HepG2 (cell line): Measurements from ENCODE around the gene SSX2IP. TPM values are rescaled to one million over a fixed set of nuclear protein-coding genes. Genes with fewer than 3 reads are reported as not detected.

ENCODE experiments used
- AKAP8 ChIP-seq: sonication (generic); formaldehyde crosslinking; IDR thresholded peaks from 2 replicates; pipeline ENCODE4 v1.5.1; 2020; ENCODE audit warnings: mild to moderate bottlenecking, missing genetic modification reagents
- HNF4A ChIP-seq: sonication (generic); formaldehyde crosslinking; IDR thresholded peaks from 2 replicates; pipeline ENCODE4 v1.4.0; 2020; ENCODE audit warnings: missing genetic modification reagents
- KDM3A ChIP-seq: IDR thresholded peaks from 2 replicates; pipeline ENCODE4 v1.6.1; 2018; ENCODE audit warnings: low read depth, missing compliant biosample characterization
- KMT2B ChIP-seq: IDR thresholded peaks from 2 replicates; pipeline ENCODE4 v1.6.1; 2016; ENCODE audit warnings: missing genetic modification reagents, missing compliant biosample characterization
- MAFK ChIP-seq, 2 experiments: IDR thresholded peaks in 1 of 2; conservative IDR thresholded peaks in 1 of 2; 2 replicates each; pipeline ENCODE4 v1.6.1; 2011; ENCODE audit warnings: improper control_type of control experiment in 2 of 2, low read length in 2 of 2
- NCOA2 ChIP-seq: sonication (generic); formaldehyde crosslinking; IDR thresholded peaks from 2 replicates; pipeline ENCODE4 v1.8.0; 2022; ENCODE audit warnings: inconsistent platforms
- PRPF4 ChIP-seq: fragments of 200-400 bp; formaldehyde crosslinking; IDR thresholded peaks from 2 replicates; pipeline ENCODE4 v1.6.1; 2016; ENCODE audit warnings: low read length, low read depth; ENCODE audit not compliant: poor library complexity, severe bottlenecking
- PTBP1 ChIP-seq: fragments of 200-400 bp; formaldehyde crosslinking; IDR thresholded peaks from 2 replicates; pipeline ENCODE4 v1.6.1; 2018; ENCODE audit warnings: low read length, low read depth; ENCODE audit not compliant: poor library complexity, severe bottlenecking
- RFX3 ChIP-seq: IDR thresholded peaks from 2 replicates; pipeline ENCODE4 v1.6.1; 2016; ENCODE audit warnings: missing biosample characterization, missing genetic modification reagents
- SAFB2 ChIP-seq: sonication (generic); formaldehyde crosslinking; IDR thresholded peaks from 2 replicates; pipeline ENCODE4 v1.5.1; 2020; ENCODE audit warnings: missing genetic modification reagents, low read depth, mild to moderate bottlenecking, borderline replicate concordance
- ZFAT ChIP-seq: sonication (generic); formaldehyde crosslinking; conservative IDR thresholded peaks from 2 replicates; pipeline ENCODE4 v1.8.1; 2023; ENCODE audit warnings: missing genetic modification reagents, inconsistent platforms
- ZFP62 ChIP-seq: sonication (generic); formaldehyde crosslinking; IDR thresholded peaks from 2 replicates; pipeline ENCODE4 v1.4.0; 2020; ENCODE audit warnings: missing genetic modification reagents
- ZNF432 ChIP-seq: sonication (generic); formaldehyde crosslinking; IDR thresholded peaks from 2 replicates; pipeline ENCODE4 v1.5.0; 2020; ENCODE audit warnings: missing genetic modification reagents, mild to moderate bottlenecking, borderline replicate concordance
- ZNF598 ChIP-seq: sonication (generic); formaldehyde crosslinking; IDR thresholded peaks from 2 replicates; pipeline ENCODE4 v1.5.1; 2020; ENCODE audit warnings: mild to moderate bottlenecking, missing genetic modification reagents, borderline replicate concordance
- polyA plus RNA-seq, 8 experiments: library from polyadenylated mRNA; depleted of rRNA in 3 of 8; stranded (reverse) in 7 of 8; unstranded in 1 of 8; fragments of >200 nt; fragmentation: Illumina TruSeq in 4 of 8; extraction: Trizol in 4 of 8; gene quantifications; 2 replicates each; pipeline versions ENCODE4 v1.2.1 to v1.2.3, GENCODE V29; 2011 to 2016; ENCODE audit warnings: low read depth in 4 of 8, missing spikeins in 1 of 8, mixed read lengths in 1 of 8; ENCODE audit not compliant: insufficient read depth in 1 of 8
- total RNA-seq, 5 experiments: library from RNA; depleted of rRNA; stranded (reverse); fragments of >200 nt; fragmentation: Illumina TruSeq; extraction: Trizol; gene quantifications; 2 replicates each; pipeline ENCODE4 v1.2.3, GENCODE V29; 2016; ENCODE audit warnings: low read depth in 1 of 5
- TF ChIP-seq, protein P1 (sequence below): sonication (generic); formaldehyde crosslinking; IDR thresholded peaks from 2 replicates; pipeline ENCODE4 v1.4.0; 2020; ENCODE audit warnings: missing genetic modification reagents
- TF ChIP-seq, protein P2 (sequence below): sonication (generic); formaldehyde crosslinking; IDR thresholded peaks from 2 replicates; pipeline ENCODE4 v1.5.0; 2020; ENCODE audit warnings: mild to moderate bottlenecking, missing genetic modification reagents, borderline replicate concordance
- TF ChIP-seq, protein P3 (sequence below): sonication (generic); formaldehyde crosslinking; IDR thresholded peaks from 2 replicates; pipeline ENCODE4 v1.4.0; 2020; ENCODE audit warnings: missing genetic modification reagents
- TF ChIP-seq, protein P4 (sequence below): sonication (generic); formaldehyde crosslinking; IDR thresholded peaks from 2 replicates; pipeline ENCODE4 v1.4.0; 2020; ENCODE audit warnings: missing genetic modification reagents
- TF ChIP-seq, protein P5 (sequence below): sonication (generic); formaldehyde crosslinking; IDR thresholded peaks from 2 replicates; pipeline ENCODE4 v1.5.0; 2020; ENCODE audit warnings: missing genetic modification reagents

Gene SSX2IP
- total and polyA plus RNA-seq, 2 of the 13 experiments (the other 11 are each of a cell fraction or from before 2014, with no cell fraction given) = 2.7 to 23.7 TPM

DNA sequence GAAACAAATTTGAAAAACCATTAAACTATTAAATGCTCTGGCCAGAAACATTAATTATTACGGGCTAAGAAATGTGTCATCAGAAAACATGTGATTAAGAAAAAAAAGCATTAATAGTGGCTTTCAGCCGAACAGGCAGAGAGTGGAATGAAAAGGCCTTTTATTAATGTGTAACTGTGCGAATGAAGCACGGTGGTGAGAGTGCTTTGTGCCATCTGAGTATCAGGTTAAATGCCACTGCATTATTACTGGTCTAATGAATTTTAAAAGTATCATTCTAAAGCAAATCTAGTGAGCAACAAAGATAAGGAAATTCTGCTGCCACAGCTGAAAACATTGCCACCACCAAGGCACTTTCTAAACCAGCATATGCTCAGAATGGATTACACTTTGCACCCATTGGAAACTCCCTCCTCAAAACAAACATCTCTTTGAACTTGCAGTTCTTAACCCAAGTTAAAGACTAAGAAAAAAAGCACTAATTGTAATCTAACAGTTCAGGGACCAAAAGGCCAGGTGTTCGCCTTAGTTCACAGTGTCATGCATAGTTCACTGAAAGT is 30.0 kb upstream of the SSX2IP start (continued):
- TF ChIP-seq, protein P1, sequence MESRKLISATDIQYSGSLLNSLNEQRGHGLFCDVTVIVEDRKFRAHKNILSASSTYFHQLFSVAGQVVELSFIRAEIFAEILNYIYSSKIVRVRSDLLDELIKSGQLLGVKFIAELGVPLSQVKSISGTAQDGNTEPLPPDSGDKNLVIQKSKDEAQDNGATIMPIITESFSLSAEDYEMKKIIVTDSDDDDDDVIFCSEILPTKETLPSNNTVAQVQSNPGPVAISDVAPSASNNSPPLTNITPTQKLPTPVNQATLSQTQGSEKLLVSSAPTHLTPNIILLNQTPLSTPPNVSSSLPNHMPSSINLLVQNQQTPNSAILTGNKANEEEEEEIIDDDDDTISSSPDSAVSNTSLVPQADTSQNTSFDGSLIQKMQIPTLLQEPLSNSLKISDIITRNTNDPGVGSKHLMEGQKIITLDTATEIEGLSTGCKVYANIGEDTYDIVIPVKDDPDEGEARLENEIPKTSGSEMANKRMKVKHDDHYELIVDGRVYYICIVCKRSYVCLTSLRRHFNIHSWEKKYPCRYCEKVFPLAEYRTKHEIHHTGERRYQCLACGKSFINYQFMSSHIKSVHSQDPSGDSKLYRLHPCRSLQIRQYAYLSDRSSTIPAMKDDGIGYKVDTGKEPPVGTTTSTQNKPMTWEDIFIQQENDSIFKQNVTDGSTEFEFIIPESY (CRISPR knock-in tag) = no peak
- TF ChIP-seq RFX3 (CRISPR knock-in tag) = no peak
- TF ChIP-seq AKAP8 (CRISPR knock-in tag) = no peak
- no peak for TF ChIP-seq ZNF598 (CRISPR knock-in tag)
- TF ChIP-seq, protein P2, sequence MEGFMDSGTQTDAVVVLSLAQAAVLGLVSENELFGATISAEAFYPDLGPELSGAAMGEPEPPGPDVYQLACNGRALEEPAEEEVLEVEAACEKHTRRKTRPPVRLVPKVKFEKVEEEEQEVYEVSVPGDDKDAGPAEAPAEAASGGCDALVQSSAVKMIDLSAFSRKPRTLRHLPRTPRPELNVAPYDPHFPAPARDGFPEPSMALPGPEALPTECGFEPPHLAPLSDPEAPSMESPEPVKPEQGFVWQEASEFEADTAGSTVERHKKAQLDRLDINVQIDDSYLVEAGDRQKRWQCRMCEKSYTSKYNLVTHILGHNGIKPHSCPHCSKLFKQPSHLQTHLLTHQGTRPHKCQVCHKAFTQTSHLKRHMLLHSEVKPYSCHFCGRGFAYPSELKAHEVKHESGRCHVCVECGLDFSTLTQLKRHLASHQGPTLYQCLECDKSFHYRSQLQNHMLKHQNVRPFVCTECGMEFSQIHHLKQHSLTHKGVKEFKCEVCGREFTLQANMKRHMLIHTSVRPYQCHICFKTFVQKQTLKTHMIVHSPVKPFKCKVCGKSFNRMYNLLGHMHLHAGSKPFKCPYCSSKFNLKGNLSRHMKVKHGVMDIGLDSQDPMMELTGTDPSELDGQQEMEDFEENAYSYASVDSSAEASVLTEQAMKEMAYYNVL (CRISPR knock-in tag) = 0 out of 2 replicates have a peak, but pooled peaks have one; percentile 44
- TF ChIP-seq PTBP1 = no peak
- TF ChIP-seq, protein P3, sequence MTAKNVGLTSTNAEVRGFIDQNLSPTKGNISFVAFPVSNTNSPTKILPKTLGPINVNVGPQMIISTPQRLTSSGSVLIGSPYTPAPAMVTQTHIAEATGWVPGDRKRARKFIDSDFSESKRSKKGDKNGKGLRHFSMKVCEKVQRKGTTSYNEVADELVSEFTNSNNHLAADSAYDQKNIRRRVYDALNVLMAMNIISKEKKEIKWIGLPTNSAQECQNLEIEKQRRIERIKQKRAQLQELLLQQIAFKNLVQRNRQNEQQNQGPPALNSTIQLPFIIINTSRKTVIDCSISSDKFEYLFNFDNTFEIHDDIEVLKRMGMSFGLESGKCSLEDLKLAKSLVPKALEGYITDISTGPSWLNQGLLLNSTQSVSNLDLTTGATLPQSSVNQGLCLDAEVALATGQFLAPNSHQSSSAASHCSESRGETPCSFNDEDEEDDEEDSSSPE = 0 out of 2 replicates have a peak, but pooled peaks have one; percentile 24
- TF ChIP-seq, protein P4, sequence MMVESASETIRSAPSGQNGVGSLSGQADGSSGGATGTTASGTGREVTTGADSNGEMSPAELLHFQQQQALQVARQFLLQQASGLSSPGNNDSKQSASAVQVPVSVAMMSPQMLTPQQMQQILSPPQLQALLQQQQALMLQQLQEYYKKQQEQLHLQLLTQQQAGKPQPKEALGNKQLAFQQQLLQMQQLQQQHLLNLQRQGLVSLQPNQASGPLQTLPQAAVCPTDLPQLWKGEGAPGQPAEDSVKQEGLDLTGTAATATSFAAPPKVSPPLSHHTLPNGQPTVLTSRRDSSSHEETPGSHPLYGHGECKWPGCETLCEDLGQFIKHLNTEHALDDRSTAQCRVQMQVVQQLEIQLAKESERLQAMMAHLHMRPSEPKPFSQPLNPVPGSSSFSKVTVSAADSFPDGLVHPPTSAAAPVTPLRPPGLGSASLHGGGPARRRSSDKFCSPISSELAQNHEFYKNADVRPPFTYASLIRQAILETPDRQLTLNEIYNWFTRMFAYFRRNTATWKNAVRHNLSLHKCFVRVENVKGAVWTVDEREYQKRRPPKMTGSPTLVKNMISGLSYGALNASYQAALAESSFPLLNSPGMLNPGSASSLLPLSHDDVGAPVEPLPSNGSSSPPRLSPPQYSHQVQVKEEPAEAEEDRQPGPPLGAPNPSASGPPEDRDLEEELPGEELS (CRISPR knock-in tag) = peak; percentile 75
- no peak for TF ChIP-seq ZFP62 (CRISPR knock-in tag)
- TF ChIP-seq ZFAT (CRISPR knock-in tag) = no peak
- TF ChIP-seq SAFB2 (CRISPR knock-in tag) = no peak
- TF ChIP-seq HNF4A = peak; percentile 98
- TF ChIP-seq NCOA2 (CRISPR knock-in tag) = peak; percentile 70
- TF ChIP-seq PRPF4 = no peak
- TF ChIP-seq KDM3A (CRISPR knock-in tag) = no peak
- TF ChIP-seq MAFK (conservative IDR thresholded peaks at IDR 0.05 in 1 of 2, IDR thresholded peaks at IDR 0.05 in 1 of 2; ENCODE audit: low read length in 2 of 2) = peak; percentile 62 to 72; a peak in 3 of 4 replicates
- TF ChIP-seq, protein P5, sequence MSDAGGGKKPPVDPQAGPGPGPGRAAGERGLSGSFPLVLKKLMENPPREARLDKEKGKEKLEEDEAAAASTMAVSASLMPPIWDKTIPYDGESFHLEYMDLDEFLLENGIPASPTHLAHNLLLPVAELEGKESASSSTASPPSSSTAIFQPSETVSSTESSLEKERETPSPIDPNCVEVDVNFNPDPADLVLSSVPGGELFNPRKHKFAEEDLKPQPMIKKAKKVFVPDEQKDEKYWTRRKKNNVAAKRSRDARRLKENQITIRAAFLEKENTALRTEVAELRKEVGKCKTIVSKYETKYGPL (CRISPR knock-in tag) = no peak
- no peak for TF ChIP-seq ZNF432 (CRISPR knock-in tag)
- TF ChIP-seq KMT2B = peak; percentile 50; the same call in 1 of the 2 replicates
